CD14-positive monocyte (primary cell): ENCODE measurements around the gene MMD2. TPM values are rescaled to one million over a fixed set of nuclear protein-coding genes. Genes with fewer than 3 reads are reported as not detected.

ENCODE experiments used
- DNase-seq, 3 donors: peaks; one replicate each; pipeline ENCODE4 v3.0.0-alpha.2; 2011 to 2022
- H2AFZ ChIP-seq: 2 replicates; pipeline ENCODE4 v1.6.0; 2012; ENCODE audit warnings: mild to moderate bottlenecking, low read depth, low read length, inconsistent platforms; ENCODE audit not compliant: insufficient read depth, poor library complexity, severe bottlenecking
- H3K27ac ChIP-seq, 2 donors: 1 replicate in 1 of 2; 2 replicates in 1 of 2; pipeline ENCODE4 v1.5.1; 2012 to 2013; ENCODE audit warnings: low read length in 2 of 2, control low read depth in 1 of 2, inconsistent platforms in 1 of 2, low read depth in 1 of 2, mild to moderate bottlenecking in 1 of 2
- H3K27me3 ChIP-seq, 2 donors: one replicate each; pipeline versions ENCODE4 v1.6.0 to v1.6.1; 2011 to 2013; ENCODE audit warnings: low read length in 2 of 2; ENCODE audit not compliant: control insufficient read depth in 2 of 2, insufficient read depth in 2 of 2
- H3K36me3 ChIP-seq, 2 donors: replicated peaks in 1 of 2; 1 replicate in 1 of 2; 2 replicates in 1 of 2; pipeline versions ENCODE4 v1.5.1 to v1.6.1; 2012 to 2013; ENCODE audit warnings: low read length in 2 of 2, control low read depth in 1 of 2, inconsistent platforms in 1 of 2, mild to moderate bottlenecking in 1 of 2; ENCODE audit not compliant: insufficient read depth in 2 of 2, control insufficient read depth in 1 of 2
- H3K4me1 ChIP-seq, 2 donors: 1 replicate in 1 of 2; 2 replicates in 1 of 2; pipeline versions ENCODE4 v1.5.1 to v1.6.1; 2012 to 2013; ENCODE audit warnings: low read length in 2 of 2, control low read depth in 1 of 2, inconsistent platforms in 1 of 2, mild to moderate bottlenecking in 1 of 2, moderate library complexity in 1 of 2; ENCODE audit not compliant: insufficient read depth in 2 of 2, control insufficient read depth in 1 of 2
- H3K4me2 ChIP-seq: replicated peaks from 2 replicates; pipeline ENCODE3; 2012; ENCODE audit warnings: low read length, moderate library complexity, mild to moderate bottlenecking; ENCODE audit not compliant: poor library complexity, severe bottlenecking; ENCODE audit errors: extremely low read depth
- H3K4me3 ChIP-seq, 3 experiments: fragments of 200-600 bp in 1 of 3; sonication (generic) in 1 of 3; replicated peaks in 1 of 3; 1 replicate in 2 of 3; 2 replicates in 1 of 3; pipeline ENCODE4 v1.5.1; 2011 to 2013; ENCODE audit warnings: low read length in 3 of 3, mild to moderate bottlenecking in 3 of 3, control low read depth in 2 of 3, low read depth in 2 of 3, inconsistent platforms in 1 of 3, moderate library complexity in 1 of 3
- H3K79me2 ChIP-seq: 2 replicates; pipeline ENCODE4 v1.6.0; 2012; ENCODE audit warnings: mild to moderate bottlenecking, control low read depth, inconsistent platforms, low read length, moderate library complexity; ENCODE audit not compliant: insufficient read depth
- H3K9ac ChIP-seq: 2 replicates; pipeline ENCODE4 v1.6.0; 2017; ENCODE audit warnings: low read length, mild to moderate bottlenecking; ENCODE audit not compliant: insufficient read depth, poor library complexity, severe bottlenecking
- H3K9me3 ChIP-seq, 2 donors: replicated peaks in 1 of 2; 1 replicate in 1 of 2; 2 replicates in 1 of 2; pipeline versions ENCODE4 v1.5.1 to v1.6.1; 2012 to 2013; ENCODE audit warnings: low read length in 2 of 2, control low read depth in 1 of 2; ENCODE audit not compliant: control insufficient read depth in 1 of 2, insufficient read depth in 1 of 2
- H4K20me1 ChIP-seq: 2 replicates; pipeline ENCODE4 v1.6.0; 2012; ENCODE audit warnings: mild to moderate bottlenecking, low read length, control low read depth, moderate library complexity; ENCODE audit not compliant: insufficient read depth
- H3K27ac Mint-ChIP-seq, 7 donors: one replicate each; pipeline ENCODE4 v1.8.0; 2020; ENCODE audit warnings: mild to moderate bottlenecking in 7 of 7, mixed read lengths in 7 of 7, moderate library complexity in 6 of 7, inconsistent platforms in 2 of 7
- H3K27me3 Mint-ChIP-seq, 3 donors: one replicate each; pipeline ENCODE4 v1.8.0; 2021 to 2022; ENCODE audit warnings: low read depth in 3 of 3, mild to moderate bottlenecking in 3 of 3, mixed read lengths in 3 of 3, moderate library complexity in 3 of 3, inconsistent platforms in 1 of 3
- H3K36me3 Mint-ChIP-seq, 2 donors: one replicate each; pipeline ENCODE4 v1.8.0; 2020; ENCODE audit warnings: mixed read lengths in 2 of 2, inconsistent platforms in 1 of 2, mild to moderate bottlenecking in 1 of 2
- H3K4me1 Mint-ChIP-seq: one replicate; pipeline ENCODE4 v1.8.0; 2020; ENCODE audit warnings: mild to moderate bottlenecking, mixed read lengths
- H3K4me3 Mint-ChIP-seq, 2 donors: one replicate each; pipeline ENCODE4 v1.8.0; 2020; ENCODE audit warnings: mild to moderate bottlenecking in 2 of 2, mixed read lengths in 2 of 2, moderate library complexity in 1 of 2
- H3K9me3 Mint-ChIP-seq, 7 donors: one replicate each; pipeline ENCODE4 v1.8.0; 2020 to 2022; ENCODE audit warnings: mixed read lengths in 7 of 7, mild to moderate bottlenecking in 6 of 7, moderate library complexity in 6 of 7, inconsistent platforms in 2 of 7
- CTCF ChIP-seq: fragments of 200-600 bp; IDR thresholded peaks from one replicate; pipeline ENCODE4 v1.8.0; 2022; ENCODE audit warnings: antibody characterized with exemption, mild to moderate bottlenecking
- WGBS: methylation state at CpG from one replicate; pipeline ENCODE4 v1.1.5; 2013; ENCODE audit warnings: missing lambda C conversion rate; ENCODE audit not compliant: insufficient coverage; 5-methylcytosine and 5-hydroxymethylcytosine counted together
- intact Hi-C, 2 donors: fragments of 100-400 bp; cut with micrococcal nuclease; formaldehyde crosslinking; loops; one replicate each; pipeline versions ENCODE4 v1.15.0 to v1.15.1; 2023
- polyA plus RNA-seq, 3 donors: library from polyadenylated mRNA; depleted of rRNA in 1 of 3; unstranded in 2 of 3; stranded (reverse) in 1 of 3; fragments of 300-500 nt in 2 of 3; fragments of >200 nt in 1 of 3; fragmentation: Illumina TruSeq in 2 of 3; gene quantifications; 1 replicate in 2 of 3; 2 replicates in 1 of 3; pipeline ENCODE4 v1.2.3, GENCODE V29; 2012 to 2021

MMD2 gene
- polyA plus RNA-seq, 3 donors, result not detected

DNA sequence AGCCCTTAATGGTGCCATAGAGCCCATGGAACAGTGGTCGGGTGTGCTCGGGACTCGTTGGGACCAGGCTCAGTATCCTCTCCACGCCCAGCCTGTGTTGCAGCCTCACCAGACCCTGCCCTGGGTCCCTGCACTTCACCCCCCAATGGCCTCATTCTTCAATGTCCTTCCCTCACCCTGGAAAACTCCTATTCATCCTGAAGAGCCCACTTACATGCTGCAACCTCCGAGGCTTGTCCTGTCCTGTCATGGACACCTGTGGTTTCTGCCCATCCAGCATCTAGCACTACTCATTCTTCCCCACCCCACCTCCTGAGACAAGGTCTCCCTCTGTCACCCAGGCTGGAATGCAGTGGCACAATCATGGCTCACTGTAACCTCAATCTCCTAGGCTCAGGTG lies 7.7 kb downstream of the MMD2 start:
- no peak for TF ChIP-seq CTCF
- Mint-ChIP-seq H3K4me1 (no peaks in the 10 kb centered on the region), H3K4me3 (no peak overlapping the region), H3K27ac (no peak overlapping the region), H3K9me3 (peaks cover 0 to 23% (median 12%) of the 10 kb centered on the region in 7 donors), H3K27me3 (peaks cover 12 to 20% (median 14%) of the 10 kb centered on the region in 3 donors), H3K36me3 (no peaks in the 10 kb centered on the region)
- Histone ChIP-seq H2AFZ (no peak overlapping the region), H3K27me3 (peaks cover 0 to 4% of the 10 kb centered on the region in 2 donors), H3K4me2 (no peak overlapping the region), H3K9ac (no peak overlapping the region), H4K20me1 (no peaks in the 10 kb centered on the region), H3K4me3 (no peak overlapping the region), H3K36me3 (no peaks in the 10 kb centered on the region), H3K79me2 (no peaks in the 10 kb centered on the region), H3K4me1 (no peaks in the 10 kb centered on the region), H3K27ac (no peak overlapping the region), H3K9me3 (peaks cover 0 to 11% of the 10 kb centered on the region in 2 donors)
- 81% methylated on average over 5 of the region's 5 CpGs for WGBS
- intact Hi-C loops, result no loop called here
- no peak for DNase-seq

GRCh38 chr7:4948402-4948801 lies 10.6 kb downstream of the MMD2 start:
- H3K27ac ChIP-seq, result no peak overlapping the region
- H3K27me3 ChIP-seq, result no peaks in the 10 kb centered on the region
- H3K36me3 ChIP-seq, result no peaks in the 10 kb centered on the region
- no peak for DNase-seq
- peaks cover 0 to 11% of the 10 kb centered on the region in 2 donors for H3K9me3 ChIP-seq
- no peak overlapping the region for H3K27ac Mint-ChIP-seq
- no peaks in the 10 kb centered on the region for H4K20me1 ChIP-seq
- H3K9ac ChIP-seq, result no peak overlapping the region
- intact Hi-C loops, result no loop called here
- no peaks in the 10 kb centered on the region for H3K79me2 ChIP-seq
- H3K4me3 Mint-ChIP-seq, result no peak overlapping the region
- H3K4me3 ChIP-seq, result no peak overlapping the region
- no peak overlapping the region for H2AFZ ChIP-seq
- no CpG with 5 or more reads among the region's 7 CpGs for WGBS
- H3K4me1 ChIP-seq, result no peaks in the 10 kb centered on the region
- no peak overlapping the region for H3K4me2 ChIP-seq
- TF ChIP-seq CTCF, result no peak
- H3K36me3 Mint-ChIP-seq, result no peaks in the 10 kb centered on the region
- peaks cover 0 to 20% (median 12%) of the 10 kb centered on the region in 7 donors for H3K9me3 Mint-ChIP-seq
- peaks cover 14 to 19% (median 15%) of the 10 kb centered on the region in 3 donors for H3K27me3 Mint-ChIP-seq
- peaks cover 2% of the 10 kb centered on the region for H3K4me1 Mint-ChIP-seq
